Liver (tissue), 9 donors: ENCODE results near the gene KCP. TPM values are rescaled to one million over a fixed set of nuclear protein-coding genes. Genes with fewer than 3 reads are reported as not detected.

Experiments used
- DNase-seq: peaks from one replicate; pipeline ENCODE4 v3.0.0-alpha.2; 2017; ENCODE audit warnings: low spot score
- H3K27ac ChIP-seq, 2 donors: one replicate each; pipeline ENCODE4 v1.7.0; 2013; ENCODE audit warnings: inconsistent platforms in 2 of 2, low read length in 2 of 2, control low read depth in 1 of 2, low read depth in 1 of 2, mild to moderate bottlenecking in 1 of 2
- H3K27me3 ChIP-seq, 4 donors: one replicate each; pipeline versions ENCODE4 v1.6.1 to v1.7.0; 2013; ENCODE audit warnings: low read length in 3 of 4, inconsistent platforms in 1 of 4, mild to moderate bottlenecking in 1 of 4, moderate library complexity in 1 of 4; ENCODE audit not compliant: control insufficient read depth in 4 of 4, insufficient read depth in 4 of 4
- H3K36me3 ChIP-seq, 4 donors: one replicate each; pipeline versions ENCODE4 v1.6.1 to v1.7.0; 2013; ENCODE audit warnings: low read length in 3 of 4, mild to moderate bottlenecking in 3 of 4, low read depth in 1 of 4, moderate library complexity in 1 of 4; ENCODE audit not compliant: control insufficient read depth in 4 of 4, insufficient read depth in 3 of 4
- H3K4me1 ChIP-seq, 4 donors: one replicate each; pipeline versions ENCODE4 v1.6.1 to v1.7.0; 2013; ENCODE audit warnings: low read length in 3 of 4, mild to moderate bottlenecking in 3 of 4, moderate library complexity in 1 of 4; ENCODE audit not compliant: control insufficient read depth in 4 of 4, insufficient read depth in 4 of 4
- H3K4me3 ChIP-seq, 3 donors: one replicate each; pipeline versions ENCODE4 v1.6.1 to v1.7.0; 2013; ENCODE audit warnings: low read length in 3 of 3, control low read depth in 1 of 3, low read depth in 1 of 3, mild to moderate bottlenecking in 1 of 3
- H3K9ac ChIP-seq, 2 donors: one replicate each; pipeline ENCODE4 v1.7.0; 2013; ENCODE audit warnings: low read length in 2 of 2, mild to moderate bottlenecking in 2 of 2, moderate library complexity in 2 of 2, control low read depth in 1 of 2, low read depth in 1 of 2
- H3K9me3 ChIP-seq, 4 donors: one replicate each; pipeline versions ENCODE4 v1.6.1 to v1.7.0; 2013; ENCODE audit warnings: low read length in 3 of 4; ENCODE audit not compliant: control insufficient read depth in 4 of 4
- EGR1 ChIP-seq, 2 donors: IDR thresholded peaks; 2 replicates each; pipeline ENCODE4 v1.6.1; 2016 to 2018; ENCODE audit warnings: antibody characterized with exemption in 2 of 2, low read depth in 2 of 2
- FOXA1 ChIP-seq: IDR thresholded peaks from 2 replicates; pipeline ENCODE4 v1.6.1; 2016; ENCODE audit warnings: antibody characterized with exemption
- FOXA2 ChIP-seq: IDR thresholded peaks from 2 replicates; pipeline ENCODE4 v1.6.1; 2016; ENCODE audit warnings: antibody characterized with exemption
- GABPA ChIP-seq, 2 donors: IDR thresholded peaks in 1 of 2; conservative IDR thresholded peaks in 1 of 2; 2 replicates each; pipeline ENCODE4 v1.6.1; 2016; ENCODE audit warnings: antibody characterized with exemption in 2 of 2, mild to moderate bottlenecking in 1 of 2, moderate library complexity in 1 of 2
- HNF4A ChIP-seq, 2 donors: conservative IDR thresholded peaks; 2 replicates each; pipeline ENCODE4 v1.6.1; 2016; ENCODE audit warnings: antibody characterized with exemption in 2 of 2, mild to moderate bottlenecking in 2 of 2
- HNF4G ChIP-seq: IDR thresholded peaks from 2 replicates; pipeline ENCODE4 v1.6.1; 2016; ENCODE audit warnings: antibody characterized with exemption
- JUND ChIP-seq, 2 donors: IDR thresholded peaks; 2 replicates each; pipeline ENCODE4 v1.6.1; 2016; ENCODE audit warnings: antibody characterized with exemption in 2 of 2
- NR2F2 ChIP-seq: IDR thresholded peaks from 2 replicates; pipeline ENCODE4 v1.6.1; 2016; ENCODE audit warnings: antibody characterized with exemption
- RAD21 ChIP-seq, 2 donors: IDR thresholded peaks; 2 replicates each; pipeline ENCODE4 v1.6.1; 2016; ENCODE audit warnings: antibody characterized with exemption in 2 of 2, mild to moderate bottlenecking in 2 of 2
- SP1 ChIP-seq: IDR thresholded peaks from 2 replicates; pipeline ENCODE4 v1.6.1; 2018; ENCODE audit warnings: antibody characterized with exemption, mild to moderate bottlenecking
- TAF1 ChIP-seq: conservative IDR thresholded peaks from 2 replicates; pipeline ENCODE4 v1.6.1; 2016; ENCODE audit warnings: antibody characterized with exemption, mild to moderate bottlenecking
- YY1 ChIP-seq: IDR thresholded peaks from 2 replicates; pipeline ENCODE4 v1.6.1; 2016; ENCODE audit warnings: antibody characterized with exemption, mild to moderate bottlenecking
- WGBS: extraction: QIAGEN DNeasy Blood & Tissue Kit; methylation state at CpG from one replicate; pipeline ENCODE4 v1.1.7; 2013; 5-methylcytosine and 5-hydroxymethylcytosine counted together
- polyA plus RNA-seq, 2 donors: library from polyadenylated mRNA; stranded (reverse) in 1 of 2; unstranded in 1 of 2; fragments of 200-250 nt in 1 of 2; fragments of >200 nt in 1 of 2; fragmentation: Nextera tagmentation in 1 of 2; extraction: Ambion mirVana in 1 of 2; gene quantifications; one replicate each; pipeline versions ENCODE4 v1.2.1 to v1.2.3, GENCODE V29; 2013 to 2015
- total RNA-seq, 2 donors: library from RNA; depleted of rRNA; stranded (reverse); fragments of >200 nt; gene quantifications; one replicate each; pipeline ENCODE4 v1.2.3, GENCODE V29; 2014
- TF ChIP-seq, protein P1 (sequence below): IDR thresholded peaks from 2 replicates; pipeline ENCODE4 v1.6.1; 2016; ENCODE audit warnings: antibody characterized with exemption
- TF ChIP-seq, protein P2 (sequence below): IDR thresholded peaks from 2 replicates; pipeline ENCODE4 v1.6.1; 2016; ENCODE audit warnings: antibody characterized with exemption
- TF ChIP-seq, protein P3 (sequence below): IDR thresholded peaks from 2 replicates; pipeline ENCODE4 v1.6.1; 2016; ENCODE audit warnings: antibody characterized with exemption
- TF ChIP-seq, protein P4 (sequence below): fragments of 150-350 bp; IDR thresholded peaks from 2 replicates; pipeline ENCODE4 v1.5.1; 2017; ENCODE audit warnings: improper control_type of control experiment, low read depth, low read length; ENCODE audit not compliant: missing input control
- donor health status: healthy.
- donor health status: healthy.
- donor health status: healthy.
- donor health status: healthy.
- donor health status: healthy.

The KCP gene
- total and polyA plus RNA-seq, 4 donors: 0.02 to 0.08 (median 0.05) TPM; not detected in 1

DNA sequence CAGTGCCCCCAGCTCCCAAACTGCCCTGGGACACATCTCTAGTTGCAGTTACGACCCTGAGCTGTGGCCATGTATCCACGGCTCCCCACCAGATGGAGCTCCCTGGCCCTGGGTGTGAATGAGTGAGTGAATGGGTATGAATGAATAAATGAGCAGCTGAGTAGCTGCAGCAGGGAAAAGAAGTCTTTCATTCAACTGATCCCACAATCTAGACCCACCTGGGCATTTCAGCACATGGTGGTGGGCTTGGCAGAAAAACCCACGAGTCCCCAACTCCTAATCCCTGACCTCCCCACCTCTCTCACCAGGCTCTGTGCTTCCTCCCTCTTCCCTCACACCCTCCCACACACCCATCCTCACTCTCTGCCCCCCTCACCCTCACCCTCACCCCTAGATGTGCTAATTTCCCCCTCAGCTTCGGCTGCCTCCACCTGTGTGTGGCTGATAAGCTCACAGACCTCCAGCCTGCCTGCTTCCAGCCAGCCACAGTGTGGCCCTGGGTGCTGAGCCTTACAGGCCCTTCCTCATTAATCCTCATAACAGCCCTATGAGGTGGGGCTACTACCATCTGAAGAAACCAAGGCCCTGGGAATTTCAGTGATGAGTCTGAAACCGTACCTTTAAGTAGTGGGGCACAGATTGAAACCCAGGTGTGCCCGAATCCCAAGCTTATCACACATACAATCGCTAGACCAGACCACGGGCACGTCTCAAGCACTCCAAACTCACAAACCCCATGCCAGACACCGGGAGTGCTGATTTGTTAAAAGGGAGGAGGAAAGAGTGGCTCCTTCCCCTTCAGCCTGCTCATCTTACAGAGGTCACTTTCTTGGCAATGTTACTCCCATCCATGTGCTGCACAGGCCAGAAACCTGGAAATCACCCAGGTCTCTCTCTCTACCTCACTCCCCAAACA is 50.1 kb downstream of the KCP start:
- Histone ChIP-seq H3K27me3 (no peaks in the 10 kb centered on the region), H3K36me3 (peaks cover 0 to 5% (median under 1%) of the 10 kb centered on the region in 4 donors), H3K9me3 (no peaks in the 10 kb centered on the region), H3K27ac (no peak overlapping the region), H3K9ac (no peak overlapping the region), H3K4me1 (peaks cover 3 to 10% (median 6%) of the 10 kb centered on the region in 4 donors), H3K4me3 (no peak overlapping the region)
- DNase-seq: no peak
- 75% methylated on average over 10 of the region's 10 CpGs for WGBS
- TF ChIP-seq, protein P1, sequence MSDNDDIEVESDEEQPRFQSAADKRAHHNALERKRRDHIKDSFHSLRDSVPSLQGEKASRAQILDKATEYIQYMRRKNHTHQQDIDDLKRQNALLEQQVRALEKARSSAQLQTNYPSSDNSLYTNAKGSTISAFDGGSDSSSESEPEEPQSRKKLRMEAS: no peak
- TF ChIP-seq RAD21 (IDR thresholded peaks at IDR 0.05) (no peak), SP1 (no peak), FOXA1 (no peak), FOXA2 (no peak), HNF4G (no peak), NR2F2 (no peak), YY1 (no peak), TAF1 (no peak)
- TF ChIP-seq, protein P2, sequence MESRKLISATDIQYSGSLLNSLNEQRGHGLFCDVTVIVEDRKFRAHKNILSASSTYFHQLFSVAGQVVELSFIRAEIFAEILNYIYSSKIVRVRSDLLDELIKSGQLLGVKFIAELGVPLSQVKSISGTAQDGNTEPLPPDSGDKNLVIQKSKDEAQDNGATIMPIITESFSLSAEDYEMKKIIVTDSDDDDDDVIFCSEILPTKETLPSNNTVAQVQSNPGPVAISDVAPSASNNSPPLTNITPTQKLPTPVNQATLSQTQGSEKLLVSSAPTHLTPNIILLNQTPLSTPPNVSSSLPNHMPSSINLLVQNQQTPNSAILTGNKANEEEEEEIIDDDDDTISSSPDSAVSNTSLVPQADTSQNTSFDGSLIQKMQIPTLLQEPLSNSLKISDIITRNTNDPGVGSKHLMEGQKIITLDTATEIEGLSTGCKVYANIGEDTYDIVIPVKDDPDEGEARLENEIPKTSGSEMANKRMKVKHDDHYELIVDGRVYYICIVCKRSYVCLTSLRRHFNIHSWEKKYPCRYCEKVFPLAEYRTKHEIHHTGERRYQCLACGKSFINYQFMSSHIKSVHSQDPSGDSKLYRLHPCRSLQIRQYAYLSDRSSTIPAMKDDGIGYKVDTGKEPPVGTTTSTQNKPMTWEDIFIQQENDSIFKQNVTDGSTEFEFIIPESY: no peak
- TF ChIP-seq, protein P3, sequence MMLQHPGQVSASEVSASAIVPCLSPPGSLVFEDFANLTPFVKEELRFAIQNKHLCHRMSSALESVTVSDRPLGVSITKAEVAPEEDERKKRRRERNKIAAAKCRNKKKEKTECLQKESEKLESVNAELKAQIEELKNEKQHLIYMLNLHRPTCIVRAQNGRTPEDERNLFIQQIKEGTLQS: no peak
- TF ChIP-seq, protein P4, sequence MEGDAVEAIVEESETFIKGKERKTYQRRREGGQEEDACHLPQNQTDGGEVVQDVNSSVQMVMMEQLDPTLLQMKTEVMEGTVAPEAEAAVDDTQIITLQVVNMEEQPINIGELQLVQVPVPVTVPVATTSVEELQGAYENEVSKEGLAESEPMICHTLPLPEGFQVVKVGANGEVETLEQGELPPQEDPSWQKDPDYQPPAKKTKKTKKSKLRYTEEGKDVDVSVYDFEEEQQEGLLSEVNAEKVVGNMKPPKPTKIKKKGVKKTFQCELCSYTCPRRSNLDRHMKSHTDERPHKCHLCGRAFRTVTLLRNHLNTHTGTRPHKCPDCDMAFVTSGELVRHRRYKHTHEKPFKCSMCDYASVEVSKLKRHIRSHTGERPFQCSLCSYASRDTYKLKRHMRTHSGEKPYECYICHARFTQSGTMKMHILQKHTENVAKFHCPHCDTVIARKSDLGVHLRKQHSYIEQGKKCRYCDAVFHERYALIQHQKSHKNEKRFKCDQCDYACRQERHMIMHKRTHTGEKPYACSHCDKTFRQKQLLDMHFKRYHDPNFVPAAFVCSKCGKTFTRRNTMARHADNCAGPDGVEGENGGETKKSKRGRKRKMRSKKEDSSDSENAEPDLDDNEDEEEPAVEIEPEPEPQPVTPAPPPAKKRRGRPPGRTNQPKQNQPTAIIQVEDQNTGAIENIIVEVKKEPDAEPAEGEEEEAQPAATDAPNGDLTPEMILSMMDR: no peak

DNA sequence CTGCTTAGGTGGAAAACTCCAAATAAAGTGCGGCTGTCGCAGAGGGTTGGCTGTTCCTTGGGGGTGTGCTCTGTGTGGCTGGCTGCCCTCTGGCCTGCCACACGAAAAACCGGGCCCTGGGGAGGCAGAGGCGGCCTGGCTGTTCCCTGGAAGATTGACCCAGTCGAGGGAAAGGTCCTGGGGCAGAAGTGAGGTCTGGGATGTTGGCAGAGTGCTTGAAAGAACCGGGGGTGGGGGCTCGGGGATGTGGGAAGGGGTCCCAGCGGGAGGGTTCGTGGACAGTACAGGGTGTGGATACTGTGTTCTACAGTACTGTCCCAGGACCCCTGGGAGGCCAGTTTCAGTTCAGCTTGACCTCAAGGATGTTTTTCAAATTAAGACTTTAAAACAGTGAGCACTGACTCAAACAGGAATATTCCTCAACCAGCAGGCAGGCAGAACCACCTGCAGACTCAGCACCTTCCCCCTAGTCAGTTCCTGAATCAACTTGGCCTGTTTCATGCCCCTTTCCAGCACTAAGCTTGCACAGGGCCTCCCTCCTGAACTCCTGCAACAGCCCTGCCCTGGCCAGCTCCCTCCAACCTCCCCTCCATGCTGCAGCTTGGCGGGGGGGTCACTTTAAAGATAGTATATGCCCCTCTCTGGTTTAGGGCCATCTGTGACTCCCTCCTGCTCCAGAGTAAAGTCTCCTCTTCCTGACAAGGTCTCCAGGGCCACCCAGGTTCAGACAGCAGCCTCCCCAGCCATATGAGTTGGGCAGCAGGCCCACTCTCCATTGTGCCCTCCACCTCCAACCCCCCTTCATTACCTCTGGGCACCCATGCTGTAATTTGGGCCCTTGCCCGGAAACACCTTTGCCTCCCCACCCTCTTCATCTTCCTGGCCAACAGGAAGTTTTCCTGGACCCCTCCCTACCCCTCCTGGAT is 51.0 kb downstream of the KCP start:
- Histone ChIP-seq H3K36me3 (no peaks in the 10 kb centered on the region), H3K9me3 (no peaks in the 10 kb centered on the region), H3K27ac (no peak overlapping the region), H3K4me1 (peaks cover 3 to 10% (median 6%) of the 10 kb centered on the region in 4 donors), H3K4me3 (no peak overlapping the region), H3K27me3 (no peaks in the 10 kb centered on the region), H3K9ac (no peak overlapping the region)
- WGBS: 74% methylated on average over 12 of the region's 12 CpGs
- DNase-seq: no peak
- TF ChIP-seq SP1 (no peak), TAF1 (no peak), HNF4A (conservative IDR thresholded peaks at IDR 0.05) (no peak), YY1 (no peak), FOXA2 (no peak), HNF4G (no peak), GABPA (IDR thresholded peaks at IDR 0.05 in 1 of 2, conservative IDR thresholded peaks at IDR 0.05 in 1 of 2) (no peak), NR2F2 (no peak), RAD21 (IDR thresholded peaks at IDR 0.05) (no peak), JUND (IDR thresholded peaks at IDR 0.05) (no peak), EGR1 (IDR thresholded peaks at IDR 0.05; ENCODE audit: low read depth in 2 of 2) (no peak)
- TF ChIP-seq, protein P1: no peak
- TF ChIP-seq, protein P2: no peak
- TF ChIP-seq, protein P4: no peak
